ENCODE results near the gene PIK3C2G. TPM values are rescaled to one million over a fixed set of nuclear protein-coding genes. Genes with fewer than 3 reads are reported as not detected.

Gene PIK3C2G
- polyA plus RNA-seq, 1 donor (not counting 4 experiments of a cell fraction or from before 2014, with no cell fraction given): 3.7 TPM

DNA sequence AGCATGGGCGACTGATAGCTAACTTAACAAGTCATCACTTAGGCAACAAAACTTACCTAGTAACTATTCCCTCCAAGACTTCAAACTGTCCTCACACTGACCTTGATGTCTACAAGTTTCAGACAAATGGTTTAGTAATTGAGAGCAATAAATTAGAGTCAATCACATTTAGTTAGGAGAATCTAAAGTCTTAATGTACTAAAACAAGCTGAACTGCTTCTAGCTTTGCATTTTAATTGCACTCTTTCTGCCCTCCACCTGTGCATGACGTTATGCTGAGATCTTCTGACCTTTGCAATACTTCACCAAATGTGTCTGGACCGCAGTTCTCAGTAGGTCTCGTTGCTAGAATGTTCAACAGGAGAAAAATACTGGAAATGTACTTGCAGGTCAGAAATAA lies 158.0 kb downstream of the PIK3C2G start:
- Histone ChIP-seq H3K27ac (ENCODE audit: control insufficient read depth, insufficient read depth, low read length) (no peak overlapping the region), H3K9ac (ENCODE audit: control insufficient read depth, extremely low read depth, insufficient read depth, low read length) (no peak overlapping the region), H3K9me3 (ENCODE audit: control insufficient read depth, low read depth, low read length) (no peaks in the 10 kb centered on the region), H3K27me3 (ENCODE audit: control insufficient read depth, extremely low read depth, insufficient read depth, low read length) (no peaks in the 10 kb centered on the region), H3K4me3 (ENCODE audit: control insufficient read depth in 2 of 3, extremely low read depth in 1 of 3, insufficient read depth in 2 of 3, low read depth in 1 of 3, low read length in 3 of 3) (no peak overlapping the region), H3K36me3 (ENCODE audit: control insufficient read depth in 2 of 2, extremely low read depth in 1 of 2, insufficient read depth in 2 of 2, low read length in 2 of 2) (no peaks in the 10 kb centered on the region), H3K79me2 (ENCODE audit: control insufficient read depth, insufficient read depth, low read length) (no peaks in the 10 kb centered on the region), H4K20me1 (ENCODE audit: control insufficient read depth, extremely low read depth, insufficient read depth, low read length) (no peaks in the 10 kb centered on the region), H3K9me1 (ENCODE audit: control insufficient read depth, extremely low read depth, insufficient read depth, low read length) (no peaks in the 10 kb centered on the region), H3K4me1 (ENCODE audit: control insufficient read depth, extremely low read depth, insufficient read depth, low read length) (peaks cover 4% of the 10 kb centered on the region), H3K4me2 (ENCODE audit: control insufficient read depth, extremely low read depth, insufficient read depth, low read depth, low read length) (no peak overlapping the region), H2AFZ (ENCODE audit: control insufficient read depth, low read length) (no peak overlapping the region)
- no peak for DNase-seq (ENCODE audit: low read depth, low spot score)
- FAIRE-seq: no peak
- TF ChIP-seq EZH2 (IDR thresholded peaks at IDR 0.05; ENCODE audit: low read length): no peak
- TF ChIP-seq, protein P1, sequence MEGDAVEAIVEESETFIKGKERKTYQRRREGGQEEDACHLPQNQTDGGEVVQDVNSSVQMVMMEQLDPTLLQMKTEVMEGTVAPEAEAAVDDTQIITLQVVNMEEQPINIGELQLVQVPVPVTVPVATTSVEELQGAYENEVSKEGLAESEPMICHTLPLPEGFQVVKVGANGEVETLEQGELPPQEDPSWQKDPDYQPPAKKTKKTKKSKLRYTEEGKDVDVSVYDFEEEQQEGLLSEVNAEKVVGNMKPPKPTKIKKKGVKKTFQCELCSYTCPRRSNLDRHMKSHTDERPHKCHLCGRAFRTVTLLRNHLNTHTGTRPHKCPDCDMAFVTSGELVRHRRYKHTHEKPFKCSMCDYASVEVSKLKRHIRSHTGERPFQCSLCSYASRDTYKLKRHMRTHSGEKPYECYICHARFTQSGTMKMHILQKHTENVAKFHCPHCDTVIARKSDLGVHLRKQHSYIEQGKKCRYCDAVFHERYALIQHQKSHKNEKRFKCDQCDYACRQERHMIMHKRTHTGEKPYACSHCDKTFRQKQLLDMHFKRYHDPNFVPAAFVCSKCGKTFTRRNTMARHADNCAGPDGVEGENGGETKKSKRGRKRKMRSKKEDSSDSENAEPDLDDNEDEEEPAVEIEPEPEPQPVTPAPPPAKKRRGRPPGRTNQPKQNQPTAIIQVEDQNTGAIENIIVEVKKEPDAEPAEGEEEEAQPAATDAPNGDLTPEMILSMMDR (optimal IDR thresholded peaks at IDR 0.05 in 1 of 3, IDR thresholded peaks at IDR 0.05 in 1 of 3, conservative IDR thresholded peaks at IDR 0.05 in 1 of 3; ENCODE audit: extremely low read depth in 1 of 3, insufficient read depth in 2 of 3, low read length in 3 of 3): no peak
- dilution Hi-C loops (cut with MboI; ENCODE audit: extremely low pct_ligation_motif_present, low sequenced_read_pairs): no loop called here

DNA sequence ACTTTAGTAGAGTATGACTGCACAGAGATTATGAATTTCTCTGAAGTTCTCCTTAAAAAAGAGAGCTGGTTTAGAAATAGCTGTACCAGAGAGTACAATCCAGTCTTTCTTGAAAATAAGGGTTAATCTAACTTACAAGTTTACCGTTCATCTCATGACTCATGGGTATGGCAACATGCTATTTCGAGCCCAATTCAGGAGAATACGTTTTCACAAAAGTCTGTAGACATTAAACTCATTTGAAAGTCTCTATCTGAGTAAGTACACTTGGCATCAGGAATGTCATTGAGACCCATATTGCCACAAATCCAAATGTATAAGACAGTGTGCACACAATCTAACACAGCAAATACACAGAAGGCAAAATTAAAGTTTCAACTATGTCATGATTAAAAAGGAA lies 160.5 kb downstream of the PIK3C2G start:
- H3K9me1 ChIP-seq (ENCODE audit: control insufficient read depth, extremely low read depth, insufficient read depth, low read length): no peaks in the 10 kb centered on the region
- DNase-seq (ENCODE audit: low read depth, low spot score) (no peak), FAIRE-seq (no peak)
- no peaks in the 10 kb centered on the region for H3K27me3 ChIP-seq (ENCODE audit: control insufficient read depth, extremely low read depth, insufficient read depth, low read length)
- H3K9me3 ChIP-seq (ENCODE audit: control insufficient read depth, low read depth, low read length): no peaks in the 10 kb centered on the region
- no peaks in the 10 kb centered on the region for H3K4me1 ChIP-seq (ENCODE audit: control insufficient read depth, extremely low read depth, insufficient read depth, low read length)
- H3K4me2 ChIP-seq (ENCODE audit: control insufficient read depth, extremely low read depth, insufficient read depth, low read depth, low read length): no peak overlapping the region
- H3K79me2 ChIP-seq (ENCODE audit: control insufficient read depth, insufficient read depth, low read length): no peaks in the 10 kb centered on the region
- H4K20me1 ChIP-seq (ENCODE audit: control insufficient read depth, extremely low read depth, insufficient read depth, low read length): no peaks in the 10 kb centered on the region
- no peak overlapping the region for H3K27ac ChIP-seq (ENCODE audit: control insufficient read depth, insufficient read depth, low read length)
- no peak overlapping the region for H3K9ac ChIP-seq (ENCODE audit: control insufficient read depth, extremely low read depth, insufficient read depth, low read length)
- H3K4me3 ChIP-seq (ENCODE audit: control insufficient read depth in 2 of 3, extremely low read depth in 1 of 3, insufficient read depth in 2 of 3, low read depth in 1 of 3, low read length in 3 of 3): no peak overlapping the region
- H3K36me3 ChIP-seq (ENCODE audit: control insufficient read depth in 2 of 2, extremely low read depth in 1 of 2, insufficient read depth in 2 of 2, low read length in 2 of 2): no peaks in the 10 kb centered on the region
- no peak overlapping the region for H2AFZ ChIP-seq (ENCODE audit: control insufficient read depth, low read length)
- no peak for TF ChIP-seq EZH2 (IDR thresholded peaks at IDR 0.05; ENCODE audit: low read length)
- TF ChIP-seq, protein P1 (optimal IDR thresholded peaks at IDR 0.05 in 1 of 3, IDR thresholded peaks at IDR 0.05 in 1 of 3, conservative IDR thresholded peaks at IDR 0.05 in 1 of 3; ENCODE audit: extremely low read depth in 1 of 3, insufficient read depth in 2 of 3, low read length in 3 of 3): no peak
- dilution Hi-C loops (cut with MboI; ENCODE audit: extremely low pct_ligation_motif_present, low sequenced_read_pairs): no loop called here

Measured in keratinocyte (primary cell).